GM23248 (cell line): ENCODE results near the gene TUFT1. TPM values are rescaled to one million over a fixed set of nuclear protein-coding genes. Genes with fewer than 3 reads are reported as not detected.

Source experiments
- DNase-seq: peaks from one replicate; pipeline ENCODE4 v3.0.0-alpha.2; 2015
- H2AFZ ChIP-seq: fragments of 200-600 bp; sonication (generic); 2 replicates; pipeline ENCODE4 v1.6.1; 2016; ENCODE audit warnings: antibody characterized with exemption
- H3F3A ChIP-seq: fragments of 200-600 bp; sonication (generic); 2 replicates; pipeline ENCODE4 v1.6.1; 2016; ENCODE audit warnings: mild to moderate bottlenecking, antibody characterized with exemption, mixed run types; ENCODE audit not compliant: insufficient read depth
- H3K27ac ChIP-seq: fragments of 200-600 bp; sonication (generic); 2 replicates; pipeline ENCODE4 v1.5.1; 2016; ENCODE audit warnings: mild to moderate bottlenecking
- H3K27me3 ChIP-seq: fragments of 200-600 bp; sonication (generic); replicated peaks from 2 replicates; pipeline ENCODE4 v1.6.1; 2016; ENCODE audit warnings: mild to moderate bottlenecking; ENCODE audit not compliant: insufficient read depth
- H3K36me3 ChIP-seq: fragments of 200-600 bp; sonication (generic); 2 replicates; pipeline ENCODE4 v1.6.1; 2016; ENCODE audit warnings: low read depth, mild to moderate bottlenecking
- H3K4me1 ChIP-seq: fragments of 200-600 bp; sonication (generic); 2 replicates; pipeline ENCODE4 v1.6.1; 2016; ENCODE audit warnings: mild to moderate bottlenecking; ENCODE audit not compliant: insufficient read depth
- H3K4me2 ChIP-seq: fragments of 200-600 bp; sonication (generic); one replicate; pipeline ENCODE4 v1.6.1; 2016; ENCODE audit warnings: mild to moderate bottlenecking; ENCODE audit not compliant: unreplicated experiment
- H3K4me3 ChIP-seq: fragments of 200-600 bp; sonication (generic); 2 replicates; pipeline ENCODE4 v1.5.1; 2016; ENCODE audit warnings: mild to moderate bottlenecking
- H3K79me2 ChIP-seq: fragments of 200-600 bp; sonication (generic); 2 replicates; pipeline ENCODE4 v1.6.1; 2016; ENCODE audit warnings: mild to moderate bottlenecking; ENCODE audit not compliant: insufficient read depth
- H3K9ac ChIP-seq: fragments of 200-600 bp; sonication (generic); 2 replicates; pipeline ENCODE4 v1.6.1; 2016; ENCODE audit warnings: mild to moderate bottlenecking
- H3K9me2 ChIP-seq: fragments of 200-600 bp; sonication (generic); 2 replicates; pipeline ENCODE4 v1.6.1; 2016; ENCODE audit warnings: mixed run types, mild to moderate bottlenecking, moderate library complexity; ENCODE audit not compliant: insufficient read depth
- H3K9me3 ChIP-seq: fragments of 200-600 bp; sonication (generic); one replicate; pipeline ENCODE4 v1.6.1; 2017; ENCODE audit warnings: low read depth
- H4K20me1 ChIP-seq: fragments of 200-600 bp; sonication (generic); 2 replicates; pipeline ENCODE4 v1.6.0; 2016; ENCODE audit not compliant: insufficient read depth
- EZH2 ChIP-seq: fragments of 200-600 bp; sonication (generic); IDR thresholded peaks from 2 replicates; pipeline ENCODE4 v1.6.1; 2018; ENCODE audit warnings: antibody characterized with exemption, mild to moderate bottlenecking; ENCODE audit not compliant: insufficient read depth, poor library complexity, severe bottlenecking
- EZH2phosphoT487 ChIP-seq: fragments of 200-600 bp; sonication (generic); IDR thresholded peaks from 2 replicates; pipeline ENCODE4 v1.6.1; 2018; ENCODE audit warnings: antibody characterized with exemption, moderate library complexity, mild to moderate bottlenecking, low read depth; ENCODE audit not compliant: insufficient read depth
- WGBS, 2 experiments: methylation state at CpG; one replicate each; pipeline ENCODE4 v1.1.6; 2015 to 2017; ENCODE audit warnings: low lambda C conversion rate in 2 of 2, low coverage in 1 of 2; ENCODE audit errors: missing lambda C conversion rate in 2 of 2; 5-methylcytosine and 5-hydroxymethylcytosine counted together
- in situ Hi-C: fragments of 300-500 bp; cut with MboI; formaldehyde crosslinking; loops from 2 replicates; pipeline ENCODE4 v1.15.0; 2020
- polyA plus RNA-seq: library from polyadenylated mRNA; unstranded; fragments of >200 nt; fragmentation: Nextera tagmentation; extraction: Ambion mirVana; gene quantifications from 2 replicates; pipeline ENCODE4 v1.2.1, GENCODE V29; 2016
- total RNA-seq: library from RNA; depleted of rRNA; stranded (reverse); fragments of >200 nt; shearing (Covaris generic); gene quantifications from 2 replicates; pipeline ENCODE4 v1.2.3, GENCODE V29; 2014

TUFT1 gene
- total and polyA plus RNA-seq, 2 experiments from 2014 or later: 19.2 to 20.3 TPM

DNA sequence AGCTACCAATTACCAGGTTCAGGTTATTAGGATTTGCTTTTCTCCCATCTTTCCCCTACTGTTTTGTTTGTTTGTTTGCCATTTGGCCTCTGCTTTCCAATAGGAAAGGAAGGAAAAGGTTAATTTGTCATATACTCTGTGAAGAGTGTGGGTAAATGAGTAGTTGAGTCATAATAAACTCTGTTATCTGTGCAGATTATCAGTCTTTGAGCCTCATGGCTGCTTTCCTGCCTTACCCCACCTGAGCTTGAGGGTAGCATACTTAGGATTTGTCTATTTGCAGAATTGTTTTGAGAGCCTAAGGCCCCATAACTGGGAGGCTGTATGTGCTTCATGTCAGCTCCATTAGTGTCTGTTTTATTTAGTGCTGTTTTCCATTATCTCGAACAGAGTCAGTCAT lies 38.8 kb downstream of the TUFT1 start:
- in situ Hi-C loops: no loop called here
- WGBS, 2 experiments: 97% methylated on average over 1 of the region's 1 CpG
- TF ChIP-seq EZH2phosphoT487 (no peak), EZH2 (no peak)
- no peak overlapping the region for H3K27ac ChIP-seq
- H3K9me2 ChIP-seq: no peaks in the 10 kb centered on the region
- H3K27me3 ChIP-seq: no peaks in the 10 kb centered on the region
- H3K79me2 ChIP-seq: no peaks in the 10 kb centered on the region
- H3K4me3 ChIP-seq: no peak overlapping the region
- peaks cover 16% of the 10 kb centered on the region for H3F3A ChIP-seq
- no peak overlapping the region for H3K4me2 ChIP-seq
- DNase-seq: no peak
- no peaks in the 10 kb centered on the region for H4K20me1 ChIP-seq
- H3K4me1 ChIP-seq: peaks cover 25% of the 10 kb centered on the region
- no peak overlapping the region for H3K9ac ChIP-seq
- H2AFZ ChIP-seq: no peak overlapping the region
- H3K36me3 ChIP-seq: peaks cover 31% of the 10 kb centered on the region
- no peaks in the 10 kb centered on the region for H3K9me3 ChIP-seq

- no peak overlapping the region for H3K9ac ChIP-seq
- H3K9me2 ChIP-seq: no peaks in the 10 kb centered on the region
- H3K4me2 ChIP-seq: no peak overlapping the region
- H3F3A ChIP-seq: peaks cover 16% of the 10 kb centered on the region
- TF ChIP-seq EZH2 (no peak), EZH2phosphoT487 (no peak)
- H3K27ac ChIP-seq: no peak overlapping the region
- H2AFZ ChIP-seq: no peak overlapping the region
- H4K20me1 ChIP-seq: no peaks in the 10 kb centered on the region
- no peak overlapping the region for H3K4me3 ChIP-seq
- no peaks in the 10 kb centered on the region for H3K27me3 ChIP-seq
- H3K4me1 ChIP-seq: peaks cover 22% of the 10 kb centered on the region
- H3K36me3 ChIP-seq: peaks cover 31% of the 10 kb centered on the region
- 82 to 84% methylated on average over 8 of the region's 8 CpGs for WGBS, 2 experiments
- H3K9me3 ChIP-seq: no peaks in the 10 kb centered on the region
- no peaks in the 10 kb centered on the region for H3K79me2 ChIP-seq
- in situ Hi-C loops: no loop called here
- peak; percentile 77 for DNase-seq
These were observed 39.5 kb downstream of the TUFT1 start for GRCh38 chr1:151579436-151580225.

GRCh38 chr1:151581451-151581850 lies 41.3 kb downstream of the TUFT1 start:
- Histone ChIP-seq H3K9me3 (no peaks in the 10 kb centered on the region), H3K4me3 (no peak overlapping the region), H2AFZ (no peak overlapping the region), H3F3A (peaks cover 10% of the 10 kb centered on the region), H3K27me3 (no peaks in the 10 kb centered on the region), H3K27ac (no peak overlapping the region), H3K4me1 (peaks cover 12% of the 10 kb centered on the region), H3K36me3 (peaks cover 25% of the 10 kb centered on the region), H3K9me2 (no peaks in the 10 kb centered on the region), H3K9ac (no peak overlapping the region), H3K79me2 (no peaks in the 10 kb centered on the region), H4K20me1 (no peaks in the 10 kb centered on the region), H3K4me2 (no peak overlapping the region)
- DNase-seq: no peak
- 59 to 65% methylated on average over 5 of the region's 5 CpGs for WGBS, 2 experiments
- TF ChIP-seq EZH2: no peak
- TF ChIP-seq EZH2phosphoT487: no peak
- in situ Hi-C loops: no loop called here

DNA sequence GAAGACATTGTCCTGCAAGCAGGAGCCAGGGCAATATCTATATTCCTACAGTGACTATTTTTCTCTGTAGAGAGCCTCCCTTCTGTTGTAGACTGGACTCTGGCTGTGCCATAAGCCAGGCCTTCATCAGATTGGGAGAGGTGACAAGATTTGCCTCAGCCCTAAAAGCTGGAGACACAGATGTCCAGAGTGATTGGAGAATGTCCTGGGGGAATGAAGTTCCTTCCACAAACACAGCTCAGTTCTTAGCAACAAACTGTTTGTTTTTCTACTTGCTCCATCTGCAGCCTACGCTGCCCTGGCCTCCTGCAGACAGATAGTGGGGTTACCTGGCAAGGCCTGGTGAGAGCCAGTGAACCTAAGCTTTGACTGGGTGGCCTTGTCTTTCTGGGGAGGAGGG lies 41.8 kb downstream of the TUFT1 start:
- Histone ChIP-seq H3K27me3 (no peaks in the 10 kb centered on the region), H3F3A (peaks cover 10% of the 10 kb centered on the region), H3K36me3 (peaks cover 25% of the 10 kb centered on the region), H3K9me3 (no peaks in the 10 kb centered on the region), H3K79me2 (no peaks in the 10 kb centered on the region), H3K4me3 (no peak overlapping the region), H4K20me1 (no peaks in the 10 kb centered on the region), H3K4me1 (peaks cover 12% of the 10 kb centered on the region), H3K4me2 (no peak overlapping the region), H3K9me2 (no peaks in the 10 kb centered on the region), H2AFZ (no peak overlapping the region), H3K9ac (no peak overlapping the region), H3K27ac (no peak overlapping the region)
- no peak for TF ChIP-seq EZH2
- no peak for TF ChIP-seq EZH2phosphoT487
- DNase-seq: no peak
- WGBS, 2 experiments: 79 to 82% methylated on average over 1 of the region's 1 CpG
- in situ Hi-C loops: no loop called here

DNA sequence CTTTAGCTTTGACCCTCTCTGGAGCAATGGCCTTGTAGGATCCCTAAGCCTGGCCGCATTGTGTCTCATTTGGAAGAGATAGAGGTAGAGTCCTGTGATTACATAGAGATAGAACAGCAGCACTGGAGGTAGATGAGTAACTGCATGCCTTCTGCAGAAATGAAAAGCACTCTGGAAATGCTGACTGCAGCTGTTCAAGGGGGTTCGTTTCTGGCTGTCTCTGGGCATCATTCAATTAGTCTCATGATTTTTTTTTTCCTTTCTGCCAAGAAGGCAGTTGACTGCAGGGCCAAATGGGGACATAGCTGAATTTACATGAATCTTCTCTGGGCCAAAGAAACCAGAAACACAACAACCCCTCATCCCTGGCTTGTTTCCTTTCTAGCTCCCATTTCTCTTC lies 43.7 kb downstream of the TUFT1 start:
- Histone ChIP-seq H3K9me3 (no peaks in the 10 kb centered on the region), H3K36me3 (peaks cover 18% of the 10 kb centered on the region), H3K79me2 (no peaks in the 10 kb centered on the region), H3K27me3 (no peaks in the 10 kb centered on the region), H3K9ac (no peak overlapping the region), H3K9me2 (no peaks in the 10 kb centered on the region), H4K20me1 (no peaks in the 10 kb centered on the region), H2AFZ (no peak overlapping the region), H3K4me3 (no peak overlapping the region), H3F3A (peaks cover 6% of the 10 kb centered on the region), H3K4me2 (no peak overlapping the region), H3K27ac (no peak overlapping the region), H3K4me1 (peaks cover 9% of the 10 kb centered on the region)
- TF ChIP-seq EZH2phosphoT487: no peak
- no peak for DNase-seq
- 17 to 31% methylated on average over 2 of the region's 2 CpGs for WGBS, 2 experiments
- in situ Hi-C loops: no loop called here
